CD4-positive, alpha-beta T cell treated with Interleukin-6 at 100 ng/mL for 8 hours (primary cell): ENCODE measurements around the gene LBHD2.

ENCODE experiments used
- DNase-seq: peaks from one replicate; pipeline ENCODE4 v3.0.0-alpha.2; 2020; ENCODE audit warnings: mixed read lengths, low spot score

LBHD2 gene

DNA sequence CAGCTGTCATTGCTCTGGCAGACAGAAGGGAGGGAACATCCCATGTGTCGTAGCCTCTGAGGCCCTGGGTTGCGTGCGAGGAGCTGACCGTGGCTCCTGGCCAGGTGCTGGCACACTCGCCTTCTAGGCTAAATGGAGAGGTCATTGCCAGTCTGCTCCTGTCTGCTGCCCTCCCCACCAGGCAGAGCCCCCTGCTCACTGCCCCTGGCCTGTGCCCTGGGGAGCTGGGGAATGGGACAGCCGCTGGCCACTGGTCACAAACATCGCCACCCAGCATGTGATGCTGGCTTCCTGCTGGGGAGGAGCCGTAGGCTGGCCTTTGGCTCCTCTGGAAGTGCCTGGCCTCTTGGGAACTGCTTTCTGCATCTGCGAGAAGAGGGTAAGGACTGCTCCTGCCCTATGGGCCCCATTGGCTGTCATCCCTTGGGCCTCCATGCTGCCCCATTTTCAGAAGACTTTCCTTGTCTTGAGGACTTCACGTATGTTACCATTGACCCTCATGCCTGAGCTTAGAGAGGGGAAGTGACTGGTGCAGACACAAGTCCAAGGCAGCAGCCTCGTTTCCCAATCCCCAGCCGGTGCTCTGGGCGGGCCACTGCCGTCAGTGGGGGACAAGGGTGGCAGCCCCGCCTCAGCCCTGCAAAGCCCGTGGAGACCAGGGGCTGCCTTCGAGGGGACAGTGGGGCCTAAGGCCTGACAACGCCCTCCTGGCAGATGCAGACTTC lies 37.3 kb downstream of the LBHD2 start:
- no peak for DNase-seq

DNA sequence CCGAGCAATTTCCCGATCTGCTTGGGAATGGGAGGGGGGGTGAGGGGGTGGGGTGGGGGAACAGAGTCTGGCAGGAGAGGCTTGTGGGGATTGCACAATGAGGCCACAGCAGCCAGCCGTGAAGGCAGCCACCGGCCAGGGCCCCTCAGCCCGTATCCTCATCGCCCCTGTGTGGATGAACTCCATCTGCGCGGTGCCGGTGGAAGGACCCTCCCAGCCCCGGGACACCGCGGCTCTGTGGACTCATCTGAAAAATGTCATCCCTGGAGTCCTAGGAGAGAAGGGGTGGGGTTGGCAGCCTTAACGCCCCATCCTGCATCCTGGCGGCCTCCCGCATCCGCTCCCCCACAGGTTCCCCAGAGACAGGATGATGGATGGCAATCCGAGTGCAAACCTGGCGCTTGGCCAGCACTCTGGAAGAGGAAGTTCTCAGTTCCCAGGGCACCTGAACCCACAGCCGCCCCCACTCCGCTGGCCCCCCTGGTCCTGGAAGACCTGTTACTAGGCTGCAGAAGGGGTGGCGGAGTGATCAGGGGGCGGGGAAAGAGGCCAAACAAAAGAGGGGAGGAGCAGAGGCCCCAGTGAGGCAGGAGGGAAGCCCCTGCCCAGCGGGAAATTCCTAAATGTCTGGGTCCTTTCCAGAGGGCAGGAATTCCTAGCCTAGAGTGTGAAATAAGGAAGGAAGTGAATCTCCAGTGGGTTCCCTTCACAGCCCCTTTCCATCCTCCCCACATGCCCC lies 38.0 kb downstream of the LBHD2 start:
- DNase-seq: no peak

DNA sequence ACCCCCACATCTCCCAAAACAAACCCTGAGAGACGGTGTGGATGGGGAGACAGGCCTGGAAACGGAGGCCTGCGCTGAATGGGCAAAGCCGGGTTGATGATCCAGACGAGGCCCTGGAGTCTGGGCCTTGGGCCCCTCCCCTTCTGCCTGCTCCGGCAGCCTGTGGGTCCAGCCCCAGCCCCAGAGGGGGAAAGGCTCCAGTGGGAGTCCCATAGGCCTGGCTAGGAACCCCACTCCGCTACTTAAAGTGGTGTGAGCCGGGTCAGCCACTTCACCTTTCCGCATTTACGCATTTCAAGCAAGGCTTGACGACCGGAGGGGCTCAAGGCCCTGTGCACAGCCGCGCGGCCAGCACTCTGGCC lies 38.6 kb downstream of the LBHD2 start:
- DNase-seq: no peak

DNA sequence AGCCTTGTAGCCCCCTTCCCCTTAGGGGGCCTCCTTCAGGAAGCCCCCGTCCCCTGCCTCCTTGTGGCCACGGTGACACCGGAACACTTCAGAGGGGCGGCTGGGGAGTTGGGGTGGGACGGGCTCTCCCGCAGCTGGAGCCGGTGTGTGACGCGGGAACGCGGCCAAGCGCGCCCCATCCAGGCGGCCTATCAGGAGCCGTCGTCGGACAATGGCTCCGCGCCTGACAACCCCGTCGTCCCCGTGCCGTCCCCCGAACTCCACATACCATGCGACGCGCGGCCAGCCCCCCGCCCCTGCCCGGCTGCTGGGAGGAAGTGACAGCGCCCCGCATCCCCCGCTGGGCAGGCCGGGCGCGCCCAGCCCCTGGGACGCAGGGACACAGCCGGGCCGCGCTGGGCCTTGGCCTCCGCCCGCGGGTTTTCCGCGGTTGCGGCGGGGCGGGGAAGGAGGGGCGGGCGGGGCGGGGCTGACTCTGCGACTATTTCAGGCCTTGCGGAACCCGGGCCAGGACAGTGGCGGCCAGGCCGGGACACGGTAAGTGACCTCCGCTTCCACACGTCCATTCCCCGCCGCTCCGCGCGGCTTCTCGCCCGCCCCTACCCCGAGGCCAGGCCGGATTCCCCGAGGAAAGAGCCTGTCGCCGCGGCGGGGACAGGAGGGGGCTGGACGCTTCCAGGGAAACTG lies 39.1 kb downstream of the LBHD2 start, which contains the start of gene TNFAIP2:
TNFAIP2 (plus strand) TSS at position 515 of the 687 bp plus-strand sequence. CDS start 2,997 bp downstream, outside the sequence.
- DNase-seq: no peak

DNA sequence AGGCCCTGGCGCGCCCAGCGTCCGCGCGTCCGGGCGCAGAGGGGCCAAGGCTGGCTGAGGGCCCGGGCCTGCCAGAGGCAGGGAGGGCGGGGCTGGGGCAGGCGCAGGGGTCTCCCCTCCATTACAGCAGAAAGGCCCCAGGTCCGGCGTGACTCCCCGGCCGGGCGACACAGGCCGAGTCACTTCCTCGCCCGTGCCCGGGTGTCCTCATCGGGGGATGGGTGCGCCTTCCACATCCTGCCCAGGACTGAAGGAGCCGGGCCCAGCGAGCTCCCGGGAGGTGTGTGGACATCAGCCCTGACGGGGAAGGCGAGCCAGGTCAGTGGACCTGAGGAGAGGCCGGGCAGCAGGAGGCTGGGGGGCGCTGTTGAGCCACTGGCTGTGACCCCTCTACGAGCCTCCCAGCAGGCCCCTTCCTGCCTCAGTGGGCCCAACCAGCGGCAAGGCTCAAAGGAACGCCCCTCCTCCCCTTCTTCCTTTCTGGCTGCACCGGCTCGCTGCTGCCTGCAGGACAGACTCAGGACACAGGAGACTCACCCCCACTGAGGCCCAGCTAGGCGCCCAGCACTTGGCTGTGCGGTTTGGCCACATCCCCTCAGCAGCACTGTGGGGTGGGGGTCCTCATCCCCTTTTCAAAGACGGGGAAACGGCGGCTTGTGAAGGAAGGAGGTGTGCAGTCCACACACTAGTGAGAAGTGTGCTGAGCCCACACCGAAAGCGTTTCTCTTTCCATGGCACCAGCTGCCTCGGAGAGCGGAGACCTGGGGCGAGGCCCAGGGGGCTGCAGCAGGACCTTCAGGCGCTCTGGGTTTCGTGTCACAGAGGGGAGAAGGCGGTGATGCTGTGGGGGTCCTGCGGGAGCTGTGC lies 39.9 kb downstream of the LBHD2 start:
- no peak for DNase-seq

DNA sequence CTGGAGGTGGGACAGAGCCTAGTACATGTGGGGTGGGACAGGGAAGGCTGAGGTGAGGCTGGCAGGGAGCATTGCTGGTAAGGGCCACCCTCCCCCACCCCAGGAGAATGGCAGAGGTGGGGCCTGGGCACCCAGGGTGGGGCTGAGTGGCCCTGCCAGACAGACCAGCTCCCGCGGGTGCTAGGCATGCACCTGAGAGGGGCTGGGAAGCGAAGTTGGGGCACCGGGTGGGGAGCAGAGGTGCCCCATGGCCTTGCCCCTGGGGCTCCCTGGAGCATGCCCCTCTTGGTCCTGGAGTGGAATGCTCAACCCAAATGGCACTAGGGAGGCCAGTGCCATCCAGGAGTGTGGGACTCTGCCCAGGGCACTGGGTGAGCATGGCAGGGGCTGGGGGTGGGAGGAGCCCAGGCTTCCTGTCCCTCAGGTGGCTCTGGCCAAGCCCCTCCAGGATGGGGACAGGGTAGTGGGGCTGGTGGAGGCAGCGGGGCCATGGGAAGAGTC lies 40.5 kb downstream of the LBHD2 start:
- no peak for DNase-seq

DNA sequence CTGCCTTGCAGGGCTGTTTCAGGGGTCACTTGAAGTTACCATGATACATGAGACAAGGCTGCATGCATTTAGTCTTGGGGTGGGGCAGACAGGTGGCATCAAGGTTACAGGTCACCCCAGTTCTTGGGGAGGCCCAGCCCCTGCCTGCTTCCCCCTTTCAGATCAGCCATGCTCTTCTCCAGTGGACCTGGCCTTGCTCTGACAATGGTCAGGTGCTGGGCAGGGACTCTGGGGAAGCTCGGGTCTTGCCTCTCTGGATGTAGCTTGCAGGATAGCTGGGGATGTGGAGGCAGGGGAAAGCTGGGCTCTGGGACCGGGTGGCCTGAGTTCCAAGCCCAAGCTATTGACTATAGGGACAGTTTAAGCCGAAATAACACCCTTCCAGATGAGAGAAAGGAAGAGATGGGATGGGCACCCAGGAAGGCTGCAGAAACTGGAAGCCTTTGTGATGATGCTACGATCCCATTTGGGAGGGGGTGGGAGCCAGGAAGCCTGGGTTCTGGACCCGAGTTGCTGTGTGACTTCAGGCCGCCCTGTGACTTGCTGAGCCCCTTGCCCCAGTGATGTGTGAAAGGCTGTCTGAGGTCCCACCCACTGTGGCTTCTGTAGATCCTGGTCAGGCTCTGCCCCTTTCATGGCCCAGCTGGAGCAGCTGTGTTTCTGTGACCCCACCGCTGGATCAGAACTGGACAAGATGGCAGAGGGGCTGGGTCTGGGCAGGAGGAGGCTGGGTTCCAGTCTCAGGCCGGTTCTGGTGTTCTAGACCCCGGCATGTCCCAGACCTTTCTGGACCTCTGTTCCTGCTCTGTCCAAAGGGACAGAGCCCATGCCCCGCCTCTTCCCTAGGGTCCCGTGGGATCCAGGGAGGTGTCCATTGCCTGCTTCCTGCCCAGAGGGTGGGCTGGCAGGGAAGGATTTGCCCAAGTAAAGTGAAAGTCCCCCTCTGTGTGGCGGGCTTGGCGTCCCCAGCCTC lies 41.4 kb downstream of the LBHD2 start:
- DNase-seq: no peak

DNA sequence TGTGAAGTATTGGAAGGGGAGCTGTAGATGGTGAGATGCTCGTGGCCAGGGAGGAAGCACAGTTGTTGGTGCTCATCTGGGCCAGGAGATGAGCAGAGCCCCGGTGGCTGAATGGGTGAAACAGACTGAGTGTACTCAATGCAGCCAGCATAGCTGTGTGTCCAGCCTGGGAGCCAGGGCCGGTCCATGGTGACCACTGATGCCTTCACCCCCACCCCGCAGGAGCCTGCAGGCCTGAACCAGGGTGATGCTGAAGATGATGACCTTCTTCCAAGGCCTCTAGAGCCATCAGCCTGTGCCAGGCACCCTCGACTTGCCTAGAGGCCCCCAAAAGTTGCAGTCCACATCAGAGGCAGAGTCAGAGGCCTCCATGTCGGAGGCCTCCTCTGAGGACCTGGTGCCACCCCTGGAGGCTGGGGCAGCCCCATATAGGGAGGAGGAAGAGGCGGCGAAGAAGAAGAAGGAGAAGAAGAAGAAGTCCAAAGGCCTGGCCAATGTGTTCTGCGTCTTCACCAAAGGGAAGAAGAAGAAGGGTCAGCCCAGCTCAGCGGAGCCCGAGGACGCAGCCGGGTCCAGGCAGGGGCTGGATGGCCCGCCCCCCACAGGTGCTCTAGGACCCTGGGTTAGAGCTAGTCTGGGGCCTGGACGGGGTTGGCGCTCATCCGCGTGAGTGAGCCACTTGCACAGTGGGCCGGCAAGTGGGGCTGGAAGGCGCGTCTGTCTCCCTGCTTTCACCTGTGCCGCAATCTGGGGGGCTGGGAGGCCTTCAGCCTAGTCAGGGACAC lies 42.3 kb downstream of the LBHD2 start:
- DNase-seq: no peak

DNA sequence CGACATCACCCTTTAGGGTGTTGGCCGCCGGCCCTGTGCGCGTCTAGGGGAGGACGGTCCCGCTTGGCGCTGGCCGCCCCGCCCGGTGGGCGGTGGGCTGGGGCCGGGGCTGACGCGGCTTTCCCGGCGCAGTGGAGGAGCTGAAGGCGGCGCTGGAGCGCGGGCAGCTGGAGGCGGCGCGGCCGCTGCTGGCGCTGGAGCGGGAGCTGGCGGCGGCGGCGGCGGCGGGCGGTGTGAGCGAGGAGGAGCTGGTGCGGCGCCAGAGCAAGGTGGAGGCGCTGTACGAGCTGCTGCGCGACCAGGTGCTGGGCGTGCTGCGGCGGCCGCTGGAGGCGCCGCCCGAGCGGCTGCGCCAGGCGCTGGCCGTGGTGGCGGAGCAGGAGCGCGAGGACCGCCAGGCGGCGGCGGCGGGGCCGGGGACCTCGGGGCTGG lies 42.9 kb downstream of the LBHD2 start:
- no peak for DNase-seq

DNA sequence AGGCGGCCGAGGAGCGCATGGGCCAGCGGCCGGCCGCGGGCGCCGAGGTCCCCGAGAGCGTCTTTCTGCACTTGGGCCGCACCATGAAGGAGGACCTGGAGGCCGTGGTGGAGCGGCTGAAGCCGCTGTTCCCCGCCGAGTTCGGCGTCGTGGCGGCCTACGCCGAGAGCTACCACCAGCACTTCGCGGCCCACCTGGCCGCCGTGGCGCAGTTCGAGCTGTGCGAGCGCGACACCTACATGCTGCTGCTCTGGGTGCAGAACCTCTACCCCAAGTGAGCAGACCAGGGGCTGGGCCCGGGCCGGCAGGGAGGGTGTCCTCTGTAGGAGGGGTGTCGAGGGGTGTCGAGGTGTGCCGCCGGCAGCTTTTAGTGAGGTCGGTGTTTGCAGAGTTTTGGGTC lies 43.3 kb downstream of the LBHD2 start:
- DNase-seq: no peak

DNA sequence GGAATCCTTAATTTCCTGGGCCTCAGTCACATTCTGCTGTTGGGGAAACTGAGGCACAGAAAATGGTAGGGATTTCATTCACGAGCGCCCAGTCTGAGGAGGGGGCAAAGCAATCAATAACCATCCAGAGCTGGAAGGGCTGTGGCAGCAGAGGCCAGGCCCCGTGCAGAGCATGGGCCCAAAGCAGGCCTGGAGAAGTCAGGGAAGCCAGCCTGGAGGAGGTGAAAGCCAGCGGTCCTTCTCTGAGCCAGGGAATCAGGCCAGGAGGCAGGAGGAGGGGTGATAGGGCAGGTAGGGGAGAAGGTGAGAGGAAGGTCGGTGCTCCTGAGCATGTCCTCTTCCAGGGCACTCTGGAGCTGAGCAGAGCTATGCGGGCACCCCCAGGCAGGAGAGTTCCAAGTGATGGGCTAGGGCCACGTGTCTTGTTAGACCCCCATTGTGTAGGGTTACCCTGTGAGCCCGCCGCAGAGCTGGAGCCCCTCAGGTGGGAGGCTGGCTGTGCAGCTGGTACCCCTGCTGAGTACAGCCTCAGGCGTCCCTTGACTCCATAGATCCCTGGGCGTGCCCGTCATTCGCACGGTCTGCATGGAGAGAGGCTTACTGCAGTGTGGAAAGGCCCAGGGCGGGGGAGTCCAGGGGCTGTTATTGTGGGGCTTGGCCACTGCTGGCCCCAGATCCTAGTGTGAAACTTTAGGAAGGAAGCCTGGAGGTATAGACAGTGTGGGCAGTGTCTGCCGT lies 44.0 kb downstream of the LBHD2 start:
- no peak for DNase-seq

DNA sequence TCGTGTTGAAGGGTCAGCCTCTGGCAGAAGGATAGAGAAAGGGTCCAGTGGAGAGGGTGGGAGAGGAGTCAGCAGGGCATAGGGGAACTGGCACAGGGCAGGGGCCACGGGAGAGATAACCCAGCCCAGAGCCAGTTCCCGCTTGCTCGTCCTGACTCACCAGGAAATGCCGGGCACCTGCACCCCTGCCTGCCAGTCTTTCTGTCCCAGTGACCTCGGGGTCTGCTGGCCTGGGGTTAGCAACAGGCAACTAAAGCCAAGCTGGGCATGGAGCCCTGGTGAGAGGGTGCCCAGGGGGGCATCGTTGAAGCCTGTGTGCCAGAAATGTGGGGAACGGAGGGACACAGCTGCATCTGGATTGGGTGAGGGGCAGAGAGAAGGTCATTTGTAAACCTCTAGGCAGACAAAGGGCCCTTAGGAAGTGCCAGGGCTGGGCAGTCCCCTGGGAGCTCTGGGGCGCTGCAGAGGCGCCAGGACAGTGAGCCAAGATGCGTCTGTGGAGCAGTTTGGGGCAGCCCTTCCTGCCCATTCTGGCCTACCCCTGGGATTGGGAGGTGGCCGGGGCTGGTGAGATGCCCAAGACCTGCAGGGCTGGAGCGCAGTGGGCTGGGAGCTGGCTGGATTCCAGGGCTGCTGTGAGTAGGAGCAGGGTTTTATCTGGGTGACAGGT lies 44.8 kb downstream of the LBHD2 start:
- no peak for DNase-seq

DNA sequence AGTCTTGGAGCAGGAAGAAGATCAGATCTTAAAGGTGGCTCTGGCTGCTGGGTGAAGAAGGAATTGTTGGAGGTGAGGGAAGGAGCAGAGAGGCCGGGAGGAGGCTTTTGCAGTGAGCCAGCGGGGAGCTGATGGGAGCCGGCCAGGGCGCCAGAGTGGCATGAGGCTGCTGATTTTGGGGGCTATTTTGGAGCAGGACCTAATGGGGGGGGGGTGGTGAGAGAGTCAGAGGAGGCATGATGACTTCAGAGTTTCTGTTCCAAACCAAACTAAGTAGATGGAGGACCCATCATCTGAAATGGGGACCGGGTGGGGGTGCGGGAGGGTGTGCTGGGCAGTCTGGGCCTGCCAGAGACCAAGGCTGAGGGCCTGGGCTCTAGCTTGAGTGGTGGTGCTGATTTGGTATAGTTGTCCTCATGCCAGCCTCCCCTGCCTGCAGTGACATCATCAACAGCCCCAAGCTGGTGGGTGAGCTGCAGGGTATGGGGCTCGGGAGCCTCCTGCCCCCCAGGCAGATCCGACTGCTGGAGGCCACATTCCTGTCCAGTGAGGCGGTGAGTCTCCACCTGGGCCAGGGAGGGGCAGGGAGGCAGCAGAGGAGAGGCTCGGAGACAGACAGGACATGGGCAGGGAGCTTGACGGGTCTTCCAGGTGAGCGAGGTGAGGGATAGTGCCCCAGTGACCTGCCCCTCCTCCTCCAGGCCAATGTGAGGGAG lies 45.4 kb downstream of the LBHD2 start:
- DNase-seq: no peak

DNA sequence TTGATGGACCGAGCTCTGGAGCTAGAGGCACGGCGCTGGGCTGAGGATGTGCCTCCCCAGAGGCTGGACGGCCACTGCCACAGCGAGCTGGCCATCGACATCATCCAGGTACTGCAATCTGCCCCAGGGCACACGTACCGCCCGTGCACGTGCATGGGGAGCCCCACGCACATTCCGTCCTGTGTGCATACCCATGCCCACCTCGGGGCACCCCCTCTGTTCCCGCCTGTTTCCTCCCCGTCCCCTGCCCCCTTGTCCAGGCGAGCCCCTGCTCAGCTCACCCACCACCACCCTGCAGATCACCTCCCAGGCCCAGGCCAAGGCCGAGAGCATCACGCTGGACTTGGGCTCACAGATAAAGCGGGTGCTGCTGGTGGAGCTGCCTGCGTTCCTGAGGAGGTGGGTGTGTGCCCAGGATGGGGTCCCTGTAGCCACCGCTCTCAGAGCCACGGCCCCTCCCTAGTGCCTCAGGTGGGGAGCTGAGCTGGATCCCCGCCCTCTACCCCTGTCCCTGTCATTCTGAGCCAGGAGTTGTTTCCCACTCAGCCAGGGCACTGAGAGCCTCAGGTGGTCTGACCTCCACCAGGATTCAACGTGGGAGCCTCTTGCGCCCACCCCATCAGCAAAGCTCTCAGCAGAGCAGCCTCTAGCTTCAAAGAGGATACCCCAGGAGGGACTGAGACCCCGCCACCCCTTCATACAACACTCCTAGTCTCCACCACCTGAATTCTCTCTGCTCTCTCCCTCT lies 46.2 kb downstream of the LBHD2 start:
- DNase-seq: no peak

DNA sequence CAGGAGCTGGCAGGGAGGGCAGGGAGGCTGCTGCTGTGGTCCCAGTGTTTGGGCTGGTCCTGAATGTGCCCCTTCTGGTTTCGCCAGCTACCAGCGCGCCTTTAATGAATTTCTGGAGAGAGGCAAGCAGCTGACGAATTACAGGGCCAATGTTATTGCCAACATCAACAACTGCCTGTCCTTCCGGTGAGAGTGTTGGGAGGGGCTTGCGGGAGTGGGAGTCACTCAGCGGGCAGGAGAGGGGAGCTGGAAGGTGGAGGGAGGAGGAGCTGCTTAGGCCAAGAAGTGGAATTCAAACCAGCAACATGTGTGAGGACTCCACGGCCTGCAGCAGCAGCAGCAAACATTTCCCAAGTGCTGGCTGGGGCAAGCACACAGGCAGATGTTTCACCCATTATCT lies 47.0 kb downstream of the LBHD2 start:
- DNase-seq: no peak

DNA sequence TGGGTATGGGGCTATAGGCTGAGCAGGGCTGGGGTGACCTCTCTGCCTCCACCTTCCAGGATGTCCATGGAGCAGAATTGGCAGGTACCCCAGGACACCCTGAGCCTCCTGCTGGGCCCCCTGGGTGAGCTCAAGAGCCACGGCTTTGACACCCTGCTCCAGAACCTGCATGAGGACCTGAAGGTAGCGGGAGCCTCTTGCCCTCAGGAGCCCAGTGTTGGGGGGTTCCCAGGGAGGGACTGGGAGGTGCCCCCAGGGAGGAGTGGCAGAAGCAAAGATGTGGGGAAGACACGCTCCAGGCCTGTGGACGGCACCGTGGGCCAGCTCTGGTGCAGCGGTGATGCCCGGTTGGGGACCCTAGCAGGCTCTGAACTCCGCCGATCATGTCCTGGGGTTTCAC lies 47.6 kb downstream of the LBHD2 start:
- DNase-seq: no peak
